Neural progenitor cell (in vitro differentiated cells): ENCODE results near the gene SCFD1. TPM values are rescaled to one million over a fixed set of nuclear protein-coding genes. Genes with fewer than 3 reads are reported as not detected.

ENCODE experiments used
- DNase-seq: peaks from one replicate; pipeline ENCODE4 v3.0.0-alpha.2; 2016; ENCODE audit warnings: low spot score
- H2AFZ ChIP-seq: fragments of 200-600 bp; sonication (generic); replicated peaks from 2 replicates; pipeline ENCODE4 v1.6.1; 2016; ENCODE audit warnings: antibody characterized with exemption
- H3F3A ChIP-seq: fragments of 200-600 bp; sonication (generic); 2 replicates; pipeline ENCODE4 v1.6.1; 2016; ENCODE audit warnings: antibody characterized with exemption, low read depth
- H3K27ac ChIP-seq: fragments of 200-600 bp; sonication (generic); 2 replicates; pipeline ENCODE4 v1.5.1; 2016; ENCODE audit warnings: mild to moderate bottlenecking
- H3K27me3 ChIP-seq: fragments of 200-600 bp; sonication (generic); 2 replicates; pipeline ENCODE4 v1.6.1; 2016; ENCODE audit warnings: mild to moderate bottlenecking, moderate library complexity
- H3K36me3 ChIP-seq: fragments of 200-600 bp; sonication (generic); 2 replicates; pipeline ENCODE4 v1.5.1; 2016
- H3K4me1 ChIP-seq: fragments of 200-600 bp; sonication (generic); 2 replicates; pipeline ENCODE4 v1.6.1; 2016; ENCODE audit warnings: mixed run types
- H3K4me2 ChIP-seq: fragments of 200-600 bp; sonication (generic); 2 replicates; pipeline ENCODE4 v1.6.1; 2016
- H3K4me3 ChIP-seq: fragments of 200-600 bp; sonication (generic); 2 replicates; pipeline ENCODE4 v1.5.1; 2016
- H3K79me2 ChIP-seq: fragments of 200-600 bp; sonication (generic); 2 replicates; pipeline ENCODE4 v1.6.1; 2016; ENCODE audit warnings: low read depth
- H3K9ac ChIP-seq: fragments of 200-600 bp; sonication (generic); 2 replicates; pipeline ENCODE4 v1.6.1; 2016
- H3K9me3 ChIP-seq: fragments of 200-600 bp; sonication (generic); 2 replicates; pipeline ENCODE4 v1.5.1; 2016; ENCODE audit warnings: low read depth
- H4K20me1 ChIP-seq: fragments of 200-600 bp; sonication (generic); 2 replicates; pipeline ENCODE4 v1.6.1; 2016; ENCODE audit warnings: low read depth
- H3K27ac Mint-ChIP-seq: 3 replicates; pipeline ENCODE4 v1.8.0; 2021; ENCODE audit warnings: mixed read lengths
- H3K27me3 Mint-ChIP-seq: 2 replicates; pipeline ENCODE4 v1.8.0; 2022; ENCODE audit warnings: low read depth, mild to moderate bottlenecking, inconsistent platforms, moderate library complexity, mixed read lengths; ENCODE audit not compliant: insufficient read depth
- H3K36me3 Mint-ChIP-seq: 3 replicates; pipeline ENCODE4 v1.8.0; 2021; ENCODE audit warnings: mixed read lengths
- H3K4me1 Mint-ChIP-seq: 3 replicates; pipeline ENCODE4 v1.8.0; 2021; ENCODE audit warnings: mixed read lengths
- H3K4me3 Mint-ChIP-seq: 3 replicates; pipeline ENCODE4 v1.8.0; 2021; ENCODE audit warnings: mild to moderate bottlenecking, moderate library complexity, mixed read lengths
- H3K9me3 Mint-ChIP-seq: 3 replicates; pipeline ENCODE4 v1.8.0; 2020; ENCODE audit warnings: mixed read lengths
- EZH2 ChIP-seq: fragments of 200-600 bp; sonication (generic); IDR thresholded peaks from 2 replicates; pipeline ENCODE4 v1.6.1; 2017; ENCODE audit warnings: antibody characterized with exemption, mild to moderate bottlenecking, moderate library complexity
- EZH2phosphoT487 ChIP-seq: fragments of 200-600 bp; sonication (generic); IDR thresholded peaks from 2 replicates; pipeline ENCODE4 v1.6.1; 2017; ENCODE audit warnings: antibody characterized with exemption
- total RNA-seq: library from RNA; depleted of rRNA; stranded (reverse); fragments of >200 nt; gene quantifications from 2 replicates; pipeline ENCODE4 v1.2.3, GENCODE V29; 2015; ENCODE audit warnings: low replicate concordance
- TF ChIP-seq, protein P1 (sequence below): fragments of 200-600 bp; sonication (generic); IDR thresholded peaks from 2 replicates; pipeline ENCODE4 v1.5.1; 2017; ENCODE audit warnings: antibody characterized with exemption, mild to moderate bottlenecking

SCFD1 gene
- total RNA-seq, 1 donor from 2014 or later = 115 TPM

DNA sequence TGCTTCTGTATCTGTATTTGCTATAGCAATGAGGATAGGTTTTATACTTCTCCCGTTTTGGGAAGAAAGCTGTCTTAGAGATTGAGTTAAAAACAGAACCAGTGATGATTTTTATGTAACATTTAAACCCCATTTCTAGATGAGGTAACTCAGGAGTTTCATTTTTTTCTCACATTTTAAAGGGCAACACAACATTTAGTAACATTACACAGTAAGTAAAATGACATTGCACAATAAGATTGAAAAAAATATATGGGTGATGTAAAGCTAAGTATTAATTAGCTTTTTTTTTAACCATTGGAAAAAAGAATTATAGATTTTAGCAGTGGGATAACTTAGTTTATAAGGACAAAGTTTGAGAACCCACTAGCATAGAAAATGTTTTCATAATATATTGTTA is 25.2 kb upstream of the SCFD1 start:
- no peak overlapping the region for H3K4me3 ChIP-seq
- H2AFZ ChIP-seq = no peak overlapping the region
- H3K27ac ChIP-seq = no peak overlapping the region
- H3K4me2 ChIP-seq = no peak overlapping the region
- H3K36me3 ChIP-seq = peaks cover 36% of the 10 kb centered on the region
- H3F3A ChIP-seq = peaks cover 3% of the 10 kb centered on the region
- no peaks in the 10 kb centered on the region for H3K27me3 ChIP-seq
- no peak overlapping the region for H3K9ac ChIP-seq
- no peaks in the 10 kb centered on the region for H3K27me3 Mint-ChIP-seq
- H3K4me3 Mint-ChIP-seq = no peak overlapping the region
- TF ChIP-seq EZH2 (no peak), EZH2phosphoT487 (no peak)
- TF ChIP-seq, protein P1, sequence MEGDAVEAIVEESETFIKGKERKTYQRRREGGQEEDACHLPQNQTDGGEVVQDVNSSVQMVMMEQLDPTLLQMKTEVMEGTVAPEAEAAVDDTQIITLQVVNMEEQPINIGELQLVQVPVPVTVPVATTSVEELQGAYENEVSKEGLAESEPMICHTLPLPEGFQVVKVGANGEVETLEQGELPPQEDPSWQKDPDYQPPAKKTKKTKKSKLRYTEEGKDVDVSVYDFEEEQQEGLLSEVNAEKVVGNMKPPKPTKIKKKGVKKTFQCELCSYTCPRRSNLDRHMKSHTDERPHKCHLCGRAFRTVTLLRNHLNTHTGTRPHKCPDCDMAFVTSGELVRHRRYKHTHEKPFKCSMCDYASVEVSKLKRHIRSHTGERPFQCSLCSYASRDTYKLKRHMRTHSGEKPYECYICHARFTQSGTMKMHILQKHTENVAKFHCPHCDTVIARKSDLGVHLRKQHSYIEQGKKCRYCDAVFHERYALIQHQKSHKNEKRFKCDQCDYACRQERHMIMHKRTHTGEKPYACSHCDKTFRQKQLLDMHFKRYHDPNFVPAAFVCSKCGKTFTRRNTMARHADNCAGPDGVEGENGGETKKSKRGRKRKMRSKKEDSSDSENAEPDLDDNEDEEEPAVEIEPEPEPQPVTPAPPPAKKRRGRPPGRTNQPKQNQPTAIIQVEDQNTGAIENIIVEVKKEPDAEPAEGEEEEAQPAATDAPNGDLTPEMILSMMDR = no peak
- no peak overlapping the region for H3K27ac Mint-ChIP-seq
- H3K36me3 Mint-ChIP-seq = peaks cover 18% of the 10 kb centered on the region
- H3K9me3 Mint-ChIP-seq = no peaks in the 10 kb centered on the region
- H4K20me1 ChIP-seq = peaks cover 3% of the 10 kb centered on the region
- no peaks in the 10 kb centered on the region for H3K4me1 Mint-ChIP-seq
- DNase-seq = no peak
- no peaks in the 10 kb centered on the region for H3K4me1 ChIP-seq
- H3K79me2 ChIP-seq = peaks cover 36% of the 10 kb centered on the region
- H3K9me3 ChIP-seq = no peaks in the 10 kb centered on the region

DNA sequence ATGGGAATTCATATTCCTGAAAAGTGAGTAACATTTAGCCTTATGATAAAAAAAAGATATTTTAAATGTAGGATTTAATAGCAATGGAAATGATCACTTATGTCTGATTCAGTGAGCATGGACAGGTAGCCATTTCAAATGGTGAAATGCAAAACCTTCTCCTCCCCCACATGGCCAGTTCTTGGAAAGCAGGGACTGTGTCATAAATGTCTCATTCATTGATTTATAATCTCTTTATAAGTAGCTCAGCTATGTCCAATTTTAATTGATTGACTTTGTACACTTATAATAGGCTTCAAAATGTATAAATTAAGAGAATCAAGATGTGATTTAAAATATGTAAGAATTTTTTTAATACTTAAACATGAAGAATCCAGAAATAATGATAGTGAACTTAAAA is 24.6 kb upstream of the SCFD1 start:
- Histone ChIP-seq H3K4me2 (no peak overlapping the region), H3K36me3 (peaks cover 39% of the 10 kb centered on the region), H4K20me1 (peaks cover 3% of the 10 kb centered on the region), H3K9ac (no peak overlapping the region), H3K4me1 (no peaks in the 10 kb centered on the region), H3K4me3 (no peak overlapping the region), H3K27me3 (no peaks in the 10 kb centered on the region), H3F3A (peaks cover 3% of the 10 kb centered on the region), H3K9me3 (no peaks in the 10 kb centered on the region), H2AFZ (no peak overlapping the region), H3K79me2 (peaks cover 31% of the 10 kb centered on the region), H3K27ac (no peak overlapping the region)
- TF ChIP-seq, protein P1 = no peak
- TF ChIP-seq EZH2phosphoT487 = no peak
- no peak for TF ChIP-seq EZH2
- Mint-ChIP-seq H3K9me3 (no peaks in the 10 kb centered on the region), H3K4me3 (no peak overlapping the region), H3K27me3 (no peaks in the 10 kb centered on the region), H3K27ac (no peak overlapping the region), H3K36me3 (peaks cover 18% of the 10 kb centered on the region), H3K4me1 (no peaks in the 10 kb centered on the region)
- DNase-seq = no peak

DNA sequence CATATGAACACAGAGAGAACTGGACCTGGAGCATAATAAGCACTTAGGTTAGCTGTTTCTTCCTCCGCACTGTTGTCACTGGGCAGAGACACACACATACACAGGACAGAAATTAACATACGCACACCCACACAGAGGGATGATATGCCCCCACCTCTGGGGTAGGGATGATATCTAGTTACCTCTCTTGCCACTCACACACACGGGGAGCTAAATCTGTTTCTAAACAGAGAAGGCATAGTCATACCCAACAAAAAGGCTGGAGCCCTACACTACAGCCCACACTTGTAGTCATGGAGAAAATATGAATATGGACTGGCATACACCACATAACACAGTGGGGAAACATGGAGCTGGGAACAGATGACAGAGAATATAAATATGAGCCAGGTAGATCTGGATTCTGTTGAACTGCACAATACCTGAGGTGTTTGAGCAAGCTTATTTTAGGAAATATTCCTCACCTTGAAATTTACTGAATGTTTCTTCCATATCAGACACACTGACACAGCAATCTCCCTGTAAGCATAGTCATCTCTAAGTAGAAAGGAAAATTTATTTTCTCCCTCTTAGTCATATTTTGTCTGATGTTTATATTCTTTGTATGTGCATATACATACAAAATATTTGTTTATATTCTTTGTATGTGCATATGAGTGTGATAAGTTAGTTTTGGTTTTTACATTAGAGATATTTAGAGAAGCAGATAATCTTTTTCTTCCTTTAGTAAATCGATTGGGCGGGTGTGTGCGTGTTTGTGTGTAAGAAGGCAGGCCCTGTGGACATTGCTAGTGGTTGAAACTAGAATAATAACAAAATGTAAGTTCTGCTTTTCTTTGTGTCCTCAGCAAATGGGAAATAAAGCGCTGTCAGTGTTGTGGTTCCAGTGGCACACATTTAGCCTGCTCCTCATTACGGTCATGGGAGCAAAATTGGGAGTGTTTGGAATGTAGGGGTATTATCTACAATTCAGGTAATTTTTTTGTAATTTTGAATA is 20.9 kb upstream of the SCFD1 start:
- Histone ChIP-seq H3K36me3 (peaks cover 39% of the 10 kb centered on the region), H3K27me3 (no peaks in the 10 kb centered on the region), H3K4me2 (no peak overlapping the region), H3F3A (peaks cover 3% of the 10 kb centered on the region), H2AFZ (no peak overlapping the region), H3K9me3 (no peaks in the 10 kb centered on the region), H3K9ac (no peak overlapping the region), H3K4me1 (no peaks in the 10 kb centered on the region), H3K27ac (no peak overlapping the region), H4K20me1 (peaks cover 3% of the 10 kb centered on the region), H3K4me3 (no peak overlapping the region), H3K79me2 (peaks cover 3% of the 10 kb centered on the region)
- no peaks in the 10 kb centered on the region for H3K27me3 Mint-ChIP-seq
- no peak for TF ChIP-seq EZH2
- no peak for TF ChIP-seq EZH2phosphoT487
- TF ChIP-seq, protein P1 = no peak
- DNase-seq = no peak
- H3K9me3 Mint-ChIP-seq = no peaks in the 10 kb centered on the region
- H3K4me1 Mint-ChIP-seq = no peaks in the 10 kb centered on the region
- peaks cover 20% of the 10 kb centered on the region for H3K36me3 Mint-ChIP-seq
- no peak overlapping the region for H3K4me3 Mint-ChIP-seq
- H3K27ac Mint-ChIP-seq = no peak overlapping the region
